Aorta (tissue), 5 donors: ENCODE data around the gene NKX6-2. TPM values are rescaled to one million over a fixed set of nuclear protein-coding genes. Genes with fewer than 3 reads are reported as not detected.
A peak's percentile ranks its signal among the peaks of the same experiment; 100 is the strongest.

Experiments
- ATAC-seq: fragments of 200-7000 bp; cut with Tn5 transposase; one replicate; pipeline ENCODE4 v1.9.1; 2022; ENCODE audit warnings: moderate library complexity; ENCODE audit not compliant: low FRiP score
- DNase-seq, 2 donors: peaks; one replicate each; pipeline ENCODE4 v3.0.0-alpha.2; 2020
- H3K27ac ChIP-seq, 2 donors: one replicate each; pipeline ENCODE4 v1.5.1; 2013; ENCODE audit warnings: low read length in 2 of 2, mild to moderate bottlenecking in 2 of 2, moderate library complexity in 2 of 2, control low read depth in 1 of 2, inconsistent platforms in 1 of 2, low read depth in 1 of 2
- H3K27me3 ChIP-seq, 2 donors: one replicate each; pipeline ENCODE4 v1.6.1; 2013; ENCODE audit warnings: control low read depth in 1 of 2, low read length in 1 of 2, mild to moderate bottlenecking in 1 of 2, moderate library complexity in 1 of 2; ENCODE audit not compliant: insufficient read depth in 2 of 2, control insufficient read depth in 1 of 2
- H3K36me3 ChIP-seq, 2 donors: one replicate each; pipeline ENCODE4 v1.6.1; 2013; ENCODE audit warnings: control low read depth in 1 of 2, low read length in 1 of 2, mild to moderate bottlenecking in 1 of 2; ENCODE audit not compliant: insufficient read depth in 2 of 2, control insufficient read depth in 1 of 2
- H3K4me1 ChIP-seq, 2 donors: one replicate each; pipeline ENCODE4 v1.6.1; 2013; ENCODE audit warnings: low read length in 2 of 2, control low read depth in 1 of 2, mild to moderate bottlenecking in 1 of 2, moderate library complexity in 1 of 2; ENCODE audit not compliant: insufficient read depth in 2 of 2, control insufficient read depth in 1 of 2
- H3K4me3 ChIP-seq, 2 donors: one replicate each; pipeline ENCODE4 v1.5.1; 2013; ENCODE audit warnings: low read length in 2 of 2, control low read depth in 1 of 2, mild to moderate bottlenecking in 1 of 2
- H3K9me3 ChIP-seq: one replicate; pipeline ENCODE4 v1.6.1; 2013; ENCODE audit warnings: mild to moderate bottlenecking, low read length; ENCODE audit not compliant: control insufficient read depth
- WGBS, 2 donors: extraction: QIAGEN DNeasy Blood & Tissue Kit; methylation state at CpG; one replicate each; pipeline ENCODE4 v1.1.7; 2013; 5-methylcytosine and 5-hydroxymethylcytosine counted together
- intact Hi-C, 2 donors: fragments of 100-400 bp; cut with DNase I; formaldehyde crosslinking; loops; one replicate each; pipeline versions ENCODE4 v1.14.2 to v1.15.0; 2022
- polyA plus RNA-seq, 2 donors: library from polyadenylated mRNA; stranded (reverse); fragments of 200-250 nt; gene quantifications; one replicate each; pipeline ENCODE4 v1.2.3, GENCODE V29; 2013
- total RNA-seq, 2 donors: library from RNA; stranded (reverse); fragmentation: NEBNext Ultra II Directional; extraction: Animal tissue kit (Norgen Biotek cat#: 25700); gene quantifications; one replicate each; pipeline ENCODE4 v1.2.1, GENCODE V29; 2021
- donor health status: healthy with polysubstance abuse.
- donor health status: Bipolar disorder and iron deficiency.
- donor health status: DM: no; HTN: no; CAD: no.
- donor health status: DM: no; HTN: no; CAD: no.
- donor health status: DM: yes; HTN: yes; CAD: no.

NKX6-2 gene
- total and polyA plus RNA-seq, 4 donors = not detected

- no peak overlapping the region for H3K4me3 ChIP-seq
- intact Hi-C loops = loop anchor here in 1 of 2 donors (5.0 kb wide), 1 partner anchor 469 kb away; no protein-coding TSS in a partner anchor
- H3K4me1 ChIP-seq = no peaks in the 10 kb centered on the region
- H3K27me3 ChIP-seq = no peaks in the 10 kb centered on the region
- ATAC-seq = no peak
- H3K27ac ChIP-seq = no peak overlapping the region
- H3K36me3 ChIP-seq = peaks cover 0 to 6% of the 10 kb centered on the region in 2 donors
- no peak for DNase-seq
- WGBS, 2 donors = 97 to 98% methylated on average over 11 of the region's 11 CpGs
- H3K9me3 ChIP-seq = no peaks in the 10 kb centered on the region
These were observed 24.4 kb downstream of the NKX6-2 start for GRCh38 chr10:132761395-132762060.

GRCh38 chr10:132758865-132759264, 27.1 kb downstream of the NKX6-2 start:
- ATAC-seq (no peak), DNase-seq (no peak)
- Histone ChIP-seq H3K4me3 (no peak overlapping the region), H3K27ac (no peak overlapping the region), H3K36me3 (peaks cover 0 to 2% of the 10 kb centered on the region in 2 donors), H3K9me3 (no peaks in the 10 kb centered on the region), H3K4me1 (no peaks in the 10 kb centered on the region), H3K27me3 (no peaks in the 10 kb centered on the region)
- 90 to 94% methylated on average over 14 of the region's 14 CpGs for WGBS, 2 donors
- intact Hi-C loops = no loop called here

- ATAC-seq (no peak), DNase-seq (no peak)
- Histone ChIP-seq H3K9me3 (no peaks in the 10 kb centered on the region), H3K4me3 (no peak overlapping the region), H3K27me3 (no peaks in the 10 kb centered on the region), H3K4me1 (no peaks in the 10 kb centered on the region), H3K27ac (no peak overlapping the region), H3K36me3 (peaks cover 0 to 2% of the 10 kb centered on the region in 2 donors)
- intact Hi-C loops = no loop called here
- 97 to 98% methylated on average over 27 of the region's 27 CpGs for WGBS, 2 donors
These were observed 28.8 kb downstream of the NKX6-2 start for GRCh38 chr10:132757171-132757570.

GRCh38 chr10:132756591-132756990, 29.4 kb downstream of the NKX6-2 start:
- intact Hi-C loops = no loop called here
- peaks cover 0 to 2% of the 10 kb centered on the region in 2 donors for H3K36me3 ChIP-seq
- DNase-seq = no peak

GRCh38 chr10:132755166-132755711, 30.7 kb downstream of the NKX6-2 start:
- H3K27ac ChIP-seq = no peak overlapping the region
- no peaks in the 10 kb centered on the region for H3K27me3 ChIP-seq
- 96 to 98% methylated on average over 15 of the region's 15 CpGs for WGBS, 2 donors
- DNase-seq (no peak), ATAC-seq (no peak)
- H3K4me3 ChIP-seq = no peak overlapping the region
- no peaks in the 10 kb centered on the region for H3K4me1 ChIP-seq
- intact Hi-C loops = no loop called here
- H3K36me3 ChIP-seq = peaks cover 0 to 2% of the 10 kb centered on the region in 2 donors
- H3K9me3 ChIP-seq = no peaks in the 10 kb centered on the region

More at GRCh38 chr10:132756591-132756990, 29.4 kb downstream of the NKX6-2 start:
- Histone ChIP-seq H3K9me3 (no peaks in the 10 kb centered on the region), H3K4me1 (no peaks in the 10 kb centered on the region), H3K4me3 (no peak overlapping the region), H3K27ac (no peak overlapping the region), H3K27me3 (no peaks in the 10 kb centered on the region)
- WGBS, 2 donors = 95 to 96% methylated on average over 14 of the region's 14 CpGs
- ATAC-seq = no peak

GRCh38 chr10:132754071-132754470, 31.9 kb downstream of the NKX6-2 start:
- peaks cover 0 to 3% of the 10 kb centered on the region in 2 donors for H3K36me3 ChIP-seq
- WGBS, 2 donors = 87 to 91% methylated on average over 18 of the region's 18 CpGs

GRCh38 chr10:132753596-132753995, 32.4 kb downstream of the NKX6-2 start:
- H3K36me3 ChIP-seq = peaks cover 0 to 3% of the 10 kb centered on the region in 2 donors
- intact Hi-C loops = no loop called here
- 89 to 91% methylated on average over 15 of the region's 15 CpGs for WGBS, 2 donors

More at GRCh38 chr10:132754071-132754470, 31.9 kb downstream of the NKX6-2 start:
- Histone ChIP-seq H3K4me3 (no peak overlapping the region), H3K27me3 (no peaks in the 10 kb centered on the region), H3K9me3 (no peaks in the 10 kb centered on the region), H3K27ac (no peak overlapping the region), H3K4me1 (no peaks in the 10 kb centered on the region)
- DNase-seq = no peak
- ATAC-seq = peak; percentile 12
- intact Hi-C loops = no loop called here

GRCh38 chr10:132752961-132753360, 33.0 kb downstream of the NKX6-2 start:
- Histone ChIP-seq H3K4me3 (no peak overlapping the region), H3K9me3 (no peaks in the 10 kb centered on the region), H3K27me3 (no peaks in the 10 kb centered on the region), H3K36me3 (peaks cover 0 to 3% of the 10 kb centered on the region in 2 donors), H3K4me1 (no peaks in the 10 kb centered on the region), H3K27ac (no peak overlapping the region)
- DNase-seq (no peak), ATAC-seq (no peak)
- intact Hi-C loops = no loop called here
- WGBS, 2 donors = 96% methylated on average over 28 of the region's 28 CpGs

More at GRCh38 chr10:132753596-132753995, 32.4 kb downstream of the NKX6-2 start:
- no peak overlapping the region for H3K4me3 ChIP-seq
- no peaks in the 10 kb centered on the region for H3K4me1 ChIP-seq
- ATAC-seq = no peak
- no peak for DNase-seq
- H3K27ac ChIP-seq = no peak overlapping the region
- no peaks in the 10 kb centered on the region for H3K27me3 ChIP-seq
- no peaks in the 10 kb centered on the region for H3K9me3 ChIP-seq

- Histone ChIP-seq H3K36me3 (peaks cover 0 to 3% of the 10 kb centered on the region in 2 donors), H3K4me3 (no peak overlapping the region), H3K4me1 (no peaks in the 10 kb centered on the region), H3K27ac (no peak overlapping the region), H3K27me3 (no peaks in the 10 kb centered on the region), H3K9me3 (no peaks in the 10 kb centered on the region)
- WGBS, 2 donors = 94 to 95% methylated on average over 20 of the region's 20 CpGs
- DNase-seq (no peak), ATAC-seq (peak; percentile 21)
- intact Hi-C loops = no loop called here
These were observed 33.6 kb downstream of the NKX6-2 start for GRCh38 chr10:132752378-132752777.
